ENCODE measurements around the gene MUC22.

Gene MUC22

DNA sequence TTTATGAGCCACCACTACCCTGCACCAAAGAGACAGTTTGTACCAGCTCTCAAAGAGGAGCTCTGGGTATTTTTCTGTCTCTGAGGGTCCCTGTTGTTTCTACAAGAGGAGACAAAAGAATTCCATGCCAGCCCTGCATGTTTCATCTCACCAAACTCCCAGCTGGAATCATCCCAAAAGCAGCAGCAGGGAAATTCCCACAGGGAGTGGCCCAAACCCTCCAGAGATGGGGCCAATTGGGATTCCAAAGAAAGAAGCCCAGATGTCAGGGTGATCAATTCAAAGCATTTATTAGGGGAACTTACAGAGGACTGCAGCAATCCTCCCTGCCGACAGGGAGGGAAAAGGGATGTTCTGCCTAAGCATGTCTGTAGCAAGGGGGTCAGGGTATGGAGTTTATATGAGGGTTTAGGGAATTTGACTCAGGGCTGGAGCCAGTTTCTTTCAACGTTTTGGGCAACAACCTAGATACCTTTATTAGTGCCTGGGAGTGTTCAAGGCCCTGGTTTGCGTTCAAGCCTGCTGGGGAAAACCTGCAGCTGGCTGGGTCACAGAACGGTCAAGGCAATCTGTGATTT is 47.2 kb downstream of the MUC22 start:
- Histone ChIP-seq H3F3A (ENCODE audit: control insufficient read depth, insufficient read depth) (no peaks in the 10 kb centered on the region), H3K4me1 (ENCODE audit: control insufficient read depth, low read length) (peaks cover 5% of the 10 kb centered on the region; the same call in 1 of the 2 replicates), H4K20me1 (ENCODE audit: control insufficient read depth, insufficient read depth, low read depth, low read length) (no peaks in the 10 kb centered on the region), H3K9me2 (replicated peaks; ENCODE audit: control insufficient read depth, low read length) (no peaks in the 10 kb centered on the region), H3K4me2 (ENCODE audit: low read length) (no peak overlapping the region), H3K27me3 (ENCODE audit: control insufficient read depth, low read length) (peaks cover 18% of the 10 kb centered on the region), H3K9me3 (ENCODE audit: control insufficient read depth, insufficient read depth, low read length) (no peaks in the 10 kb centered on the region), H3K36me3 (ENCODE audit: control insufficient read depth, low read length) (no peaks in the 10 kb centered on the region), H3K79me2 (ENCODE audit: control insufficient read depth, low read length) (no peaks in the 10 kb centered on the region), H3K4me3 (ENCODE audit: low read length) (no peak overlapping the region), H3K27ac (ENCODE audit: low read depth, low read length) (no peak overlapping the region)
- TF ChIP-seq CTCF (IDR thresholded peaks at IDR 0.05; ENCODE audit: low read depth, low read length, poor library complexity, severe bottlenecking) = no peak
- no peak for TF ChIP-seq EZH2phosphoT487 (IDR thresholded peaks at IDR 0.05; ENCODE audit: borderline replicate concordance, low read length)

DNA sequence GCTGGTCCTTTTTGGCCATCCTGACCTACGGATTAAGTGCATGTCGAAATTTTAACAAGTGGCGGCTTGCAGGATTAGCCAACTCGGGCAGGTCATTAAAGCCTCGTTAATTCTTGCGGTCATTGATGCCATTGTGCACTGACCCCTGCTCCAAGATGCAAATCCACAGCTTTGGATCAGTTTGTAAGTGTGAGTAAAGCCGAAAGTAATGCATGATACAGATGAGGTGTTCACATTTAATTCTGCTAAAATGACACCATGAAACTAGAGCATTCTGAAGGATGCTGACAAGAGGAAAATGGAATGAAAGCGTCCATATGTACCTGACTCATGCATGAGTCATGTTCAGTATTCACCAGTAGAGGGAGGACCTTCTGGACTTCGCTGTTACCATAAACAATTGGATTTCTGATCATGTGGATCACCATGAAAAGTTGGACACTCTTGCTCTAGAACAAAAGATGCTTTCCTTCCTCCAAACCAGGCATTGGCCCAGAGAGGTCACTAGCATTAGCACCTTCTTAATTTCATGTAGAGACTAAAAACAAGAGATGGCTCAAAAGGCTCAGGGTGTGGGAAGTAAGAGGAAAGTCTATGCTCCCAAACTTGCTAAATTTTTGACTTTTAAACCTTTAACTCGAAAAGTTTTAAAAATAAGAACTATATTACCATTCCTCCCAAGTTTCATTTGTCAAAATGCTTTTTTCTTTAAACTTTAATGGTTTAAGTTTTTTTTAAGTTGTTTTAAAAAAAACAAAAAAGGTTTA is 48.0 kb downstream of the MUC22 start:
- Histone ChIP-seq H3K4me2 (ENCODE audit: low read length) (no peak overlapping the region), H3K4me3 (ENCODE audit: low read length) (no peak overlapping the region)
- peak; percentile 56 for TF ChIP-seq CTCF (IDR thresholded peaks at IDR 0.05; ENCODE audit: low read depth, low read length, poor library complexity, severe bottlenecking)
- no peak for TF ChIP-seq EZH2phosphoT487 (IDR thresholded peaks at IDR 0.05; ENCODE audit: borderline replicate concordance, low read length)

GRCh38 chr6:31060145-31060544 is 49.9 kb downstream of the MUC22 start:
- no peaks in the 10 kb centered on the region for H3K79me2 ChIP-seq (ENCODE audit: control insufficient read depth, low read length)
- no peak overlapping the region for H3K4me3 ChIP-seq (ENCODE audit: low read length)
- no peaks in the 10 kb centered on the region for H3F3A ChIP-seq (ENCODE audit: control insufficient read depth, insufficient read depth)
- H3K27ac ChIP-seq (ENCODE audit: low read depth, low read length) = no peak overlapping the region
- H3K4me2 ChIP-seq (ENCODE audit: low read length) = no peak overlapping the region
- peaks cover 15% of the 10 kb centered on the region for H3K27me3 ChIP-seq (ENCODE audit: control insufficient read depth, low read length)
- H4K20me1 ChIP-seq (ENCODE audit: control insufficient read depth, insufficient read depth, low read depth, low read length) = no peaks in the 10 kb centered on the region
- H3K9me2 ChIP-seq (replicated peaks; ENCODE audit: control insufficient read depth, low read length) = no peaks in the 10 kb centered on the region
- TF ChIP-seq EZH2phosphoT487 (IDR thresholded peaks at IDR 0.05; ENCODE audit: borderline replicate concordance, low read length) (no peak), CTCF (IDR thresholded peaks at IDR 0.05; ENCODE audit: low read depth, low read length, poor library complexity, severe bottlenecking) (no peak)
- no peaks in the 10 kb centered on the region for H3K4me1 ChIP-seq (ENCODE audit: control insufficient read depth, low read length)
- H3K9me3 ChIP-seq (ENCODE audit: control insufficient read depth, insufficient read depth, low read length) = no peaks in the 10 kb centered on the region
- H3K36me3 ChIP-seq (ENCODE audit: control insufficient read depth, low read length) = no peaks in the 10 kb centered on the region

More for the DNA sequence above, 48.0 kb downstream of the MUC22 start:
- H3K9me3 ChIP-seq (ENCODE audit: control insufficient read depth, insufficient read depth, low read length) = no peaks in the 10 kb centered on the region
- H3K27me3 ChIP-seq (ENCODE audit: control insufficient read depth, low read length) = peaks cover 17% of the 10 kb centered on the region
- H4K20me1 ChIP-seq (ENCODE audit: control insufficient read depth, insufficient read depth, low read depth, low read length) = no peaks in the 10 kb centered on the region
- no peaks in the 10 kb centered on the region for H3K79me2 ChIP-seq (ENCODE audit: control insufficient read depth, low read length)
- no peaks in the 10 kb centered on the region for H3F3A ChIP-seq (ENCODE audit: control insufficient read depth, insufficient read depth)
- peaks cover 1% of the 10 kb centered on the region; the same call in 1 of the 2 replicates for H3K4me1 ChIP-seq (ENCODE audit: control insufficient read depth, low read length)
- H3K36me3 ChIP-seq (ENCODE audit: control insufficient read depth, low read length) = no peaks in the 10 kb centered on the region
- no peaks in the 10 kb centered on the region for H3K9me2 ChIP-seq (replicated peaks; ENCODE audit: control insufficient read depth, low read length)
- H3K27ac ChIP-seq (ENCODE audit: low read depth, low read length) = no peak overlapping the region

Data from DOHH2 (cell line).